K562 (cell line): ENCODE results near the gene LAMA2.

Experiments used
- SPI1 ChIP-seq: IDR thresholded peaks from 2 replicates; pipeline ENCODE4 v1.6.1; 2011; ENCODE audit warnings: low read depth, low read length, control low read depth, borderline replicate concordance
- TF ChIP-seq, protein P1 (sequence below), 3 experiments: IDR thresholded peaks in 2 of 3; conservative IDR thresholded peaks in 1 of 3; 2 replicates each; pipeline ENCODE4 v1.5.1; 2011 to 2012; ENCODE audit warnings: low read length in 3 of 3, mild to moderate bottlenecking in 3 of 3, control low read depth in 2 of 3, improper control_type of control experiment in 1 of 3, inconsistent platforms in 1 of 3, low read depth in 1 of 3, mixed read lengths in 1 of 3, moderate library complexity in 1 of 3; ENCODE audit not compliant: insufficient read depth in 2 of 3
- TF ChIP-seq, protein P2 (sequence below): fragments of 450-650 bp; conservative IDR thresholded peaks from 2 replicates; pipeline ENCODE4 v1.6.1; 2016; ENCODE audit warnings: missing genetic modification characterization, low read depth, mild to moderate bottlenecking, missing compliant biosample characterization, moderate library complexity

- no peak for TF ChIP-seq SPI1
- TF ChIP-seq, protein P1, sequence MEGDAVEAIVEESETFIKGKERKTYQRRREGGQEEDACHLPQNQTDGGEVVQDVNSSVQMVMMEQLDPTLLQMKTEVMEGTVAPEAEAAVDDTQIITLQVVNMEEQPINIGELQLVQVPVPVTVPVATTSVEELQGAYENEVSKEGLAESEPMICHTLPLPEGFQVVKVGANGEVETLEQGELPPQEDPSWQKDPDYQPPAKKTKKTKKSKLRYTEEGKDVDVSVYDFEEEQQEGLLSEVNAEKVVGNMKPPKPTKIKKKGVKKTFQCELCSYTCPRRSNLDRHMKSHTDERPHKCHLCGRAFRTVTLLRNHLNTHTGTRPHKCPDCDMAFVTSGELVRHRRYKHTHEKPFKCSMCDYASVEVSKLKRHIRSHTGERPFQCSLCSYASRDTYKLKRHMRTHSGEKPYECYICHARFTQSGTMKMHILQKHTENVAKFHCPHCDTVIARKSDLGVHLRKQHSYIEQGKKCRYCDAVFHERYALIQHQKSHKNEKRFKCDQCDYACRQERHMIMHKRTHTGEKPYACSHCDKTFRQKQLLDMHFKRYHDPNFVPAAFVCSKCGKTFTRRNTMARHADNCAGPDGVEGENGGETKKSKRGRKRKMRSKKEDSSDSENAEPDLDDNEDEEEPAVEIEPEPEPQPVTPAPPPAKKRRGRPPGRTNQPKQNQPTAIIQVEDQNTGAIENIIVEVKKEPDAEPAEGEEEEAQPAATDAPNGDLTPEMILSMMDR (IDR thresholded peaks at IDR 0.05 in 2 of 3, conservative IDR thresholded peaks at IDR 0.05 in 1 of 3; ENCODE audit: insufficient read depth in 2 of 3, low read depth in 1 of 3, low read length in 3 of 3), result no peak
- TF ChIP-seq, protein P2, sequence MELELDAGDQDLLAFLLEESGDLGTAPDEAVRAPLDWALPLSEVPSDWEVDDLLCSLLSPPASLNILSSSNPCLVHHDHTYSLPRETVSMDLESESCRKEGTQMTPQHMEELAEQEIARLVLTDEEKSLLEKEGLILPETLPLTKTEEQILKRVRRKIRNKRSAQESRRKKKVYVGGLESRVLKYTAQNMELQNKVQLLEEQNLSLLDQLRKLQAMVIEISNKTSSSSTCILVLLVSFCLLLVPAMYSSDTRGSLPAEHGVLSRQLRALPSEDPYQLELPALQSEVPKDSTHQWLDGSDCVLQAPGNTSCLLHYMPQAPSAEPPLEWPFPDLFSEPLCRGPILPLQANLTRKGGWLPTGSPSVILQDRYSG (tag), result no peak
Measured at GRCh38 chr6:129490521-129491255, 607.8 kb downstream of the LAMA2 start.
